AG09309 (cell line): ENCODE results near the gene HTR2B.

Source experiments
- DNase-seq: peaks from one replicate; pipeline ENCODE4 v3.0.0-alpha.2; 2010; ENCODE audit warnings: low read depth
- H3K4me3 ChIP-seq: 2 replicates; pipeline ENCODE4 v1.5.1; 2011; ENCODE audit warnings: mild to moderate bottlenecking, low read depth, low read length, moderate library complexity; ENCODE audit not compliant: control insufficient read depth
- TF ChIP-seq, protein P1 (sequence below): IDR thresholded peaks from 2 replicates; pipeline ENCODE4 v1.5.1; 2011; ENCODE audit warnings: mild to moderate bottlenecking, low read depth, low read length, inconsistent platforms; ENCODE audit not compliant: insufficient read depth, control insufficient read depth; ENCODE audit errors: missing control alignments

Gene HTR2B

DNA sequence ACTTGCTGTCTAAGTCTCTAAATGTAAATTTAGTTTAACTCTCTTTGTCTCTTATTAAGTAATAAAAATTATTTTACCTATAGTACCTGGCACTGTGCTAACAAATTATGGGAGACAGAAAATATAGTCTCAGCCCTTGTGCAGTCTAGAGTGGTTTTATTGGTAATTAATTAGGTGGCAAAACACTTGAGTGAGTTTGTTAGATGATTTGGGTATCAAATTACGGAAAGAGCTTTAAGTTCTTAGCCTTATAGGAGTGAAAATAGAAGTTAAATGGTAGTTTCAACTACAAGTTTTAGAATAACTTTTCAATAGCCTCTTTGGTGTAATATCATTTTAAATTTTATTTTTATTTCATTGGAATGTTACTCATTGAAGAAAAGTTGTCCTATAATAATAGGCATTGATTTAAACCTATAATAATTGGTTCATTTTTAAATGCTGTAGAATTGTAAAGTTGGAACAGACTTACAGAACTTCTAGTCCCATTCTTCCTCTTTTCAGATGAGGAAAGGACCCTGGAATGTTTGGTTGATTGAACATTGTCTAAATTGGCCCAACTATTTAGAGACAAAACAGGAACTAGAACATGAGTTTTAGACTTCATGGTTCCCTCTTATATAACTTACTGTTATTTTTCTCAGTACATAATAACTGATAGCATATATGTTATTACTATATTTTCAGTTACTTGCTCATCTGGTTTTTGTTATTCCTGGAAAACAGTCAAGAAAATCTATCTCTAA lies 10.2 kb upstream of the HTR2B start:
- DNase-seq: no peak
- H3K4me3 ChIP-seq: no peak overlapping the region
- TF ChIP-seq, protein P1, sequence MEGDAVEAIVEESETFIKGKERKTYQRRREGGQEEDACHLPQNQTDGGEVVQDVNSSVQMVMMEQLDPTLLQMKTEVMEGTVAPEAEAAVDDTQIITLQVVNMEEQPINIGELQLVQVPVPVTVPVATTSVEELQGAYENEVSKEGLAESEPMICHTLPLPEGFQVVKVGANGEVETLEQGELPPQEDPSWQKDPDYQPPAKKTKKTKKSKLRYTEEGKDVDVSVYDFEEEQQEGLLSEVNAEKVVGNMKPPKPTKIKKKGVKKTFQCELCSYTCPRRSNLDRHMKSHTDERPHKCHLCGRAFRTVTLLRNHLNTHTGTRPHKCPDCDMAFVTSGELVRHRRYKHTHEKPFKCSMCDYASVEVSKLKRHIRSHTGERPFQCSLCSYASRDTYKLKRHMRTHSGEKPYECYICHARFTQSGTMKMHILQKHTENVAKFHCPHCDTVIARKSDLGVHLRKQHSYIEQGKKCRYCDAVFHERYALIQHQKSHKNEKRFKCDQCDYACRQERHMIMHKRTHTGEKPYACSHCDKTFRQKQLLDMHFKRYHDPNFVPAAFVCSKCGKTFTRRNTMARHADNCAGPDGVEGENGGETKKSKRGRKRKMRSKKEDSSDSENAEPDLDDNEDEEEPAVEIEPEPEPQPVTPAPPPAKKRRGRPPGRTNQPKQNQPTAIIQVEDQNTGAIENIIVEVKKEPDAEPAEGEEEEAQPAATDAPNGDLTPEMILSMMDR: no peak

DNA sequence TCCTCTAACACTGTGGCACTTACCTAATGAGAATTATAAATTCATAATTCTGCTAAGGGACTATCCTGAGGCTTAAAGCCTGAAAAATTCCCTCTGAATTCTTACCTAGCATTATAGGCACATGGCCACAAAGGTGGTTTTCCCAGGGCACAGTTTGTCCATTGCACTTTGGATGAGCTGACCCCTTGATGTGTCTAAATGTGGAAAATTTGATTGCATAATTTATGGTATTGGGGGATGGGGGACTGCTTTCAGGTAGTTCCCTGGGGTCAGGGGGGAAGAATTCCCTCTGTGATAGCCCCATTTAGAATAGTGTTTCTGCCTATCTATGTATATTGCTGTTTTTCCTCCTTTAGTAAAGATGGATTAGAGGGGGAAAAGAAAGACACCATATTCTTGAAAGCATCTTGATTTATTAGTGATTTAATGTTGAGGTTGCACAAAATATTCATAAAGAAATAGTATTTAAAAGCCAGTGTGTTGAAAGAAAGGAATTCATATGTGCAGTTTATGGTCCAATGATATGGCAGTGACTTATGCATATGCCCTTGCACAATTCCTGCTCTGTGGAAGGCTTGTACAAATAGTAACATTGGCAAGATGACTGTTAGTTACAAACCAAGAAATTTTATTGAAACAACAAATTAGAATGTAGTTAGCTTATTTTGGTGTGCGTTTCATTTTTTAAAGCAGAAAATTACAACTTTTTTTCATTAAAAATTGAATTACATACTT lies 8.7 kb upstream of the HTR2B start:
- TF ChIP-seq, protein P1: no peak
- no peak overlapping the region for H3K4me3 ChIP-seq
- no peak for DNase-seq

DNA sequence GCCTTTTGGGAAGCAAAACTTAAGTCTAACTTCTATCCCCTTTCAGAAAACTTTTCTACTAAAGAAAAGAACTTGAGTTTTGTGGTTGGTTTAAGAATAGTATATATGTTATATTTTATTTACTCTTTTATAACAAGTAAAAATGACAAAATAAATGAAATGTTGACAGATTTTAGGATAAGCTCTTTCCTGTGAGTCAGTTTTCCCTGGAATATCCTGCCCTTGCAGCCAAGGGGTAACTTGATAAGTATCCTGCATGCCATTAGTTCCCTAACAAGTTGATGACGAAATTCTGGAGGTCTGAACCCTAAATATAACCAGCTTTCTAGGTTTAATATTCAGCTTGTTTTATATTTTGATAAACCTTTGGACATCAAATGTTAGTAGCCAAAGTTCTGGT lies 7.3 kb upstream of the HTR2B start:
- H3K4me3 ChIP-seq: no peak overlapping the region
- TF ChIP-seq, protein P1: no peak
- DNase-seq: no peak

DNA sequence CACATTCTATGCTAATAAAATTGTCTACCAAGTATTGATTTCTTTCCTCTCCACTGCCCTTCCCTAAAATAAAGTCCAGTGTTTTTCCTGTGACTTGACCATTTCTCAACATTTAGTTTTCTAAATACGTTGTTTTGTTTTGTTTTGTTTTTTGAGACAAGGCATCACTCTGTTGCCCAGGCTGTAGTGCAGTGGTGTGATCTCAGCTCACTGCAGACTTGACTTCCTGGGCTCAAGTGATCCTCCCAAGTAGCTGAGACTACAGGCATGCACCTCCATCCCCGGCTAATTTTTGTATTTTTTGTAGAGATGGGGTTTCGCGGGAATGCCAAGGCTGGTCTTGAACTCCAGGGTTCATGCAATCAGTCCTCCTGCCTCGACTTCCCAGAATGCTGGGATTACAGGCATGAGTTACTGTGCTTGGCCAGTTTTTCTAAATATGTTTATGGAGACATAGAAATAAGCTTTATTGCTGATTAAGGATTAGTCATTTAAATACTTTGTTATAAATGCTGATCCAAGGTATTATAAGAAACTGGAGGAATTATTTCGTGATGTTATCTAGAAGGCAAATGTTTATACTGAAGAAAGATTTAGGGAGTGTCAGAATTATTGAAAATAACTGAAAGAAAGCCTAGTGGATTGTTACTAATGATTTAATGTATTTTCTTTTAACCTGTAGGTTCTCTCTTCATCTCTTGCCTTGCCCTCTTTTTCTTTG lies 5.7 kb upstream of the HTR2B start:
- no peak overlapping the region for H3K4me3 ChIP-seq
- TF ChIP-seq, protein P1: no peak
- no peak for DNase-seq

DNA sequence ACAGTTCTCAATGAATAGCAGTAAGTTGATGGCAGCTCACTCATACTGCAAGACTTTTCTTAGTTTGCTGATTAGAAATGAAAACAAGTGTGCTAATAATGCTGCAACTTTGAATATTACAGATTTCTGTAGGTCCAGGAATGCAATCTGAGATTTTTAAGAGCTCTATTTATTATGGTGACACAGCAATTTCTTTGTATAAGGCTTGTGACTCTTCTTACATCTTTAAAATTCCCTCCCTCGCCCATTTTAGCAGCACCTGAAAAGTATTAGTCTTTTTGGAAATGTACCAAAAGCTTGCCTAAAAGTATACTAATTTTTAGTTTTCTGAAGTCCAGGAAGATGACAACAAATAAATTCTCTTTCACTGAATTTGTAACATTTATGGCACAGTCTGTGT lies 4.4 kb upstream of the HTR2B start:
- DNase-seq: no peak
- TF ChIP-seq, protein P1: no peak

DNA sequence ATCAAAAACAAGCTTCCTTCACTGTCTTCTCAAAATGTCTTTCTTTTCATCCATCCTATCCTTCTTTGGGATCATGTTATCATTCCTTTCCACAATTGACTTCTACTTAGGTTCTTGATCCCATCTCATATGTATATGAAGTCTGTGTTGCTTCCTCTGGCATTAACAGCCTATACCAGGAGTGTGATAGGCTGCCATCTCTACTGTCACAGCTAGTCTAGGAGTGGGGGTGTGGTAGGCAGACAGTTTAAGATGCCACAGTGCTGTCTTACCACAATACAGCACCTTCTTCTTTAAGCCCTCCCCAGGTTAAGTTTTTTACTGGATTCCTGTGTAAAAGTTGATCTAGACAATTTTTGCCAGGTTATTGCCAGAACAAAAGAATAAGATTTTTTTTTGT lies 3.7 kb upstream of the HTR2B start:
- no peak for DNase-seq
- no peak overlapping the region for H3K4me3 ChIP-seq
- TF ChIP-seq, protein P1: no peak

More for the DNA sequence above, 4.4 kb upstream of the HTR2B start:
- H3K4me3 ChIP-seq: no peak overlapping the region
